ENCODE results near the gene ZBTB44.

DNA sequence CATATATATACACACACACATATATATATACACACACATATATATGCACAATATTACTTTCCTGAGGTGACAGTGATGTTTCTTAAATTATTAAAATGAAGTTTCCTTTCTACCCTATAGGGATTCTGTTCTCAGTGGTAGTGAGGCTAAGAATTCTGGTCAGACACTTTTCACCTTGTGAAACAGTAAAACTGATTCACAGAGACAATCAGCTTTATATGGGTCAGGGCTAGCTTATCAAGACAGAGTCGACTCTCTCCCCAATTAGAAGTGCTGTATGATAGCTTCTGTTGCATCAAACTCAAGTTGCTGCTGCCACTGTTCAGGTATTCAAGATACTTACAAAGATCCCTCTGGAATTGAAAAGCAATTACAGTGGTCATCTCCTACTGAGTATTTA lies 68.4 kb downstream of the ZBTB44 start:
- TF ChIP-seq, protein P1, sequence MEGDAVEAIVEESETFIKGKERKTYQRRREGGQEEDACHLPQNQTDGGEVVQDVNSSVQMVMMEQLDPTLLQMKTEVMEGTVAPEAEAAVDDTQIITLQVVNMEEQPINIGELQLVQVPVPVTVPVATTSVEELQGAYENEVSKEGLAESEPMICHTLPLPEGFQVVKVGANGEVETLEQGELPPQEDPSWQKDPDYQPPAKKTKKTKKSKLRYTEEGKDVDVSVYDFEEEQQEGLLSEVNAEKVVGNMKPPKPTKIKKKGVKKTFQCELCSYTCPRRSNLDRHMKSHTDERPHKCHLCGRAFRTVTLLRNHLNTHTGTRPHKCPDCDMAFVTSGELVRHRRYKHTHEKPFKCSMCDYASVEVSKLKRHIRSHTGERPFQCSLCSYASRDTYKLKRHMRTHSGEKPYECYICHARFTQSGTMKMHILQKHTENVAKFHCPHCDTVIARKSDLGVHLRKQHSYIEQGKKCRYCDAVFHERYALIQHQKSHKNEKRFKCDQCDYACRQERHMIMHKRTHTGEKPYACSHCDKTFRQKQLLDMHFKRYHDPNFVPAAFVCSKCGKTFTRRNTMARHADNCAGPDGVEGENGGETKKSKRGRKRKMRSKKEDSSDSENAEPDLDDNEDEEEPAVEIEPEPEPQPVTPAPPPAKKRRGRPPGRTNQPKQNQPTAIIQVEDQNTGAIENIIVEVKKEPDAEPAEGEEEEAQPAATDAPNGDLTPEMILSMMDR (IDR thresholded peaks at IDR 0.05) = no peak
- TF ChIP-seq POLR2A (IDR thresholded peaks at IDR 0.05) = no peak
